ENCODE measurements around the gene CAPN12.

CAPN12 gene

DNA sequence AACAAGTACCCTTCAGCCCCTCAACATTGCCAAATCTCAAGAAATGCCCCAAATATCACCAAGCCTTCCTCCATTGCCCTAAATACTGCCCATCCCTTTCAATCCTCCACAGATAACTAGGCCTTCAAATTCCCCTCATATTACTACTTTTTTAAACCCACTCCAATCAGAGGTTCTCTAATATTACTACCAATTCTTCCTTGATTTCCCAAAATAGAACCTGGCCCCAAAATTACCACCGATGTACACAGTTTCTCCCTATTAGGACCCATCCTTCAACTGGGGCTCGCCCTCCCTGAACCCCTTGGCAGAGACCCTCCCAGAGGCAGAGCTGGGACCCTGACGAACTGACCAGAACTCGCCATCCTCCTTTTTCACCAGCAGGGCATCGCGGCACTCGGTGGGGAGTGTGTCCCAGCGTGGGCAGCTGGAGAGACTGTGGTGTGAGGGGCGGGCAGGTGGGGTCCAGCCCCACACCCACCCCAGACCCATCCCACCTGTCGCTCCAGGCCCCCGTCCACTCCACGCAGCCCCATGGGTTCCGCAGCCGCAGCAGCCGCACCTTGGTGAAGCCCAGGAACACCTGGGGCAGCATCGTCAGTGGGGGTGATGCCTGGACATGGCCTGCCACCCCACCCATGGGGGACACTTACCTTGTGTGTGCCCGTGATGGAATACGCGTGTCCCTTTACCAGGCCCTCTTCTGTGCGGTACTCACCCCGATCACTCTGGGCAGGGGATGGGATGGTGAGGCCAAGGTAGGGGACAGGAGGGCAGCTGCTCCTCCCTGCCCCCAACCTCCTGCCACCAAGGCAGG lies 6.1 kb downstream of the CAPN12 start:
- no peak for DNase-seq

DNA sequence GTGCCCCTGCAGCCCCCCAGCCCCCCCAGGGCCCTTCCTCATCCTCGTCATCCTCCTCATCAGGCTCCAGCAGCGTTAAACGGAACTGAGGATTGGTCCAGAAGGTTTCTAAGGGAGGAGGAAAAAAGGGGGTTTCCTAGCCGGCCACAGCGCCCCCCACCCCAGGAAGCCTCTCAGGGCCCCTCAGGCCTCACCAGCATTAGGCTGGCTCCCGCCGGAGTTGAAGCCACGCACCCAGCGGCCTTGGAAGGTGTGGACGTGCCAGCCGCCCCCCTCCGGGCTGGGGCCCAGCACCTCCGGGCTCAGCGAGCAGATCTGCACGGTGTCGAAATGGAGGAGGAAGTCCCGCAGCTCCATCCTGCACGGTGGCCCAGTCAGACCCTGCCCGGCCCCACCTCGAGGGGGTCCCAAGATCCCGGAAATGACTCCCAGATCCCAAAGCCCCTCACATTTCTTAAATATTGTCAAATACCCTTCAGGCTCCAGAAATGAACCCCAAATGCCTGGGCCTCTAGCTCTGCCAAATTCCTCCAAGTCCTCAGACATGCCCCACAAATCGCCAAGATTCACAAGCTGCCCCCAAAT lies 6.9 kb downstream of the CAPN12 start:
- no peak for DNase-seq

DNA sequence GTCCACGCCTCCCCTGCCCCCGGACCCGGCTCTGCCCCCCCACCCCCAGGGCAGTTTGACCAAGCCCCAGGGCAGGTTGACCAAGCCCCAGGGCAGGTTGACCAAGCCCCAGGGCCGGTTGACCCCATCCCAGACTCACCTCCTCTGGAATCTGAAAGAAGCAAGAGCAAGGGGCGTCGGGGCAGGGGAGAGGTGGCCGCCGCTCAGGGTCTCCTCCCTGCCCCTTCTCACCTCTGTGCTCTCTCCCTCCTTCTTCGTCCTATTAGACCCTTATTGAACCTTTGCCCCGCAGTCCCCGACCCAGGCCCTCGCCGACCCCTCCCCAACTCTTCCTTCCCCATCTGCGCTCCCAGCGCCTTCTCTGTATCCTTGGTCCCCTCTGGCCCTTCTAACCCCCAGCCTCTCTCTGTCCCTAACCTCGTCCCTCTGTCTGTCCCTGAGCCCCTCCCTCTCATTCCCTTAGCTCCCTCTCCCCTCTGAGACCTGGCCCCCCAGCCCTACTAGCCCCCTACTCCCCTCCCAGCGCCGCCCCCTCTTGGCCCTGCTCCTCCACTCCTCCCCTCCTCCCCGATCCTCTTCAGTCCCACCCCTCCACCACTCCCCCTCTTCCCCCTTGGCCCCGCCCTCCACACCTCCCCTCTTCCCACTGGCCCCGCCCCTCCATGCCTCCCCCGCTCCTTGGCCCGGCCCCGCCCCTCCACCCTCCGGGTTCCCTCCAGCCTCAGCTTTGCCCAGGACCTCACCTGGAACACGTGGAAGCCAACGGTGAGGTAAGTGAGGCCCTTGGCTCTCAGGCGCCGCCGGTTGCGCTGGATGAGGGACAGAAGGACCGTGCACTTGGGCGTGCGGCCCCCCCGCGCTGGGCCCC lies 7.6 kb downstream of the CAPN12 start:
- DNase-seq = peak in 1 of 2 experiments; percentile 42

DNA sequence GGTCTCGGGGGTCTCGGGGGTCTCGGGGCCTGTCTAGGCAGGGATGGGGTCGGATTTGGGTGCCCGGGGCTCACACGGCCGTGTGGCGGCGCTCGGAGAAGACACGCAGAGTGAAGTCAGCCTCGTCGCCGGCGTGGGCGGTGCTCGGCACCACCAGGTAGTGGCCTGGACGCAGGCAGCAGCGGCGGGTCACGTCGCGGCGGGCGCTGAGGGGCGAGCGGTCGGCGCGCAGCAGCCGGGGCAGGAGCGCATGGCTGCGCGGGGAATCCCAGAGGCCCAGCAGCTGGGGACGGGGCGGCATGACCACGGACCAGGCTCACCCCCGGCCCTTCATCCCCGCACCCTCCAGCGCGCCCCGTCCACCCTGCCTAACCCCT lies 8.2 kb downstream of the CAPN12 start:
- no peak for DNase-seq

DNA sequence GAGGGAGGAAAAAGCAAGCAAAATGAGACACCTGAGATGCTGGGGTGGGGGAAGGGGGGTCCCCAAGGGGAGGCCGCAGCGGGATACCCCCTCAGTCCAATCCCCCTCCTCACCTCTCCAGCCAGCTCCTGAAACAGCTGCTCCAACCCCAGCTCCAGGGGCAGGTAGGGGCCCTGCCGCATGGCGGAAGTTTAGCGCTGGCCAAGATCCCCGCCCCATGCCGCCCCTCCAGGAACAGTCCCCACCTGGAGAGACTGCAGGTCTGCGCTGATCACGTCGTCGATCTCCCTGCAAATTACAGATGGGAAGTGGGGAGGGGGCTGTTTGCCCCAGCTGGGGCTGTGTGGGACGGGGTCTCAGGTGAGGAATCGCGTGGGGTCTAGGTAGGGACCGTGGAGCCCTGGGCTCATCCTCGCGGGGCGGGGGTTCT lies 9.0 kb downstream of the CAPN12 start:
- no peak for DNase-seq

DNA sequence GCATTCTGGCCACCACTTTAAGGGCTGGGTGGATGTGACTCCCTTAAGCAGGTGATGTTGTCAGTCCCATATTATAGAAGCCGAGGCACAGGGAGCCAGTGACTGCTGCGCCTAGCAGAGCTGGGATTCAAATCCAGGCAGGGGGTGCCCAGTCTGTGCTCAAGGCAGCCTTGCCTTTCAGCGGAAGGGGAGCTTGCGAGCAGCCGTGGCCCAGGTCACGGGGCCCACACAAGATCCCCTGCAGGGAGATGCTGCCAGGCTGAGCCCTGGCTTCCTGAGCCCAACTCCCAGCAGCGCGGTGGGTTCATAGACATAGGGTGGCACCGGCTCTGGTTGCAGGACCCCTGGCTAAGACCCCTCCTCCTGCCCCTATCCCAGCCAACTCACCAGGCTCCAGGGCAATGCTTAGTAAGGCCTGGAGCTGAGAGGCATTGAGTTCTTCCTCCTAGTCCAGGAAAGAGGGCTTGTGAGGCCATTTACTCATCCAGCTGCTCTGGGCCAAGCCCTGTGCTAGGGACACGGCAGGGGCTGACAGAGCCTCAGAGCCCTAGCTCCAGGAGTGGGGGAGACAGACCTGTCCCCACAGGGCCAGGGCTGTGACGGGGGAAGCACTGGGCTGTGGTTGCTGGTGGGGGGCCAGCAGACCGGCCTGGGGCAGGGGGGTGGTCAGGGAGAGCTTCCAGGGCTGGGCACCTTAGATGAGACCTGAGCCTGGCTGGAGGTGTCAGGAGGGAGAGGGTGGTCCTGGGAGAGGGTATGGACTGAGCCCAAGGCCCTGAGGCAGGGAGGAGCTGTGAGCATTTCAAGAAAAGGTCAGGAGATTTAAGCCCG lies 9.6 kb downstream of the CAPN12 start:
- no peak for DNase-seq

DNA sequence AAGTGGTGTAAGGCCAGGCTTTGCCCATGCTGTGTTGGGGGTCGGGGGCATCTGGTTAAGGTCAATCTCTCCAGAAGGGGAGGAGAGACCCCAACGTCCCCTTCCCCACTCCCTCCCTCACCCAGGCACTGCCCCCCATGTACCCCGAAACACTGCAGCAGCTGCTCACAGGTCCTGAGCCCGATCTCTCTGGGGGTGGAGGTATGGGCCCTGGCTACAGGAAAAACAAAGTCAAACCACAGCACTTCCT lies 10.2 kb downstream of the CAPN12 start:
- DNase-seq = no peak

DNA sequence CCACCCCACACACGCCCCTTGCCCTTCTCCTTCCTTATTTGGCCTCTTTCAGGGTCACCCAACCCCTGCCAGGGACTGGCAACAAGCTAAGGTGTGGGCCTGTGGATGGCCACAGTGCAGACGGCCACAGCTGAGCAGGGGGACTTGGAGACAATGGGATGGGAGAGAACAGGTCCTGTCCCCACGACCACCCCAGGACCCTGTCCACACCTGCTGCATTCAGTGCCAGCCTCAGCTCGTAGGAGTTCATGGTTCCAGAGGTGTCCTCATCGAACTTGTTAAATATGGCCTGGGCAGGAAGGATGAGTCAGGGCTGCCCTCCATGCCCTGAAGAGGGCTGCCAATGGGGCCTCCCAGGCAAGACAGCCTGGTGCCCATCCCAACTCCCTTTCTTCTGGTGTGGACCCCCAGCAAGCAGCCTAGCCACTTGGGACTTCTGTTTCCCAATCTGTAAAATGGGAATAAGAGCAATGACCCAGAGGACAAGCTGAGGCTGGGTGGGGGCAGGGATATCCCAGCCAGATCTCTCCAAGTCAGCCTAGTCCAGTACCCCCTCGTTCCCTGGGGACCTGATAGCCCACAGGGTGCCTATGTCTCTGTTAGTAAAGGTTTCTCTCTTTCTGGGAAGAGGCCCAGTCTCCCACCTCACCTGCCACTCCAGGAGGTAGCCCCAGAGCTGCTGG lies 10.6 kb downstream of the CAPN12 start:
- DNase-seq = no peak

DNA sequence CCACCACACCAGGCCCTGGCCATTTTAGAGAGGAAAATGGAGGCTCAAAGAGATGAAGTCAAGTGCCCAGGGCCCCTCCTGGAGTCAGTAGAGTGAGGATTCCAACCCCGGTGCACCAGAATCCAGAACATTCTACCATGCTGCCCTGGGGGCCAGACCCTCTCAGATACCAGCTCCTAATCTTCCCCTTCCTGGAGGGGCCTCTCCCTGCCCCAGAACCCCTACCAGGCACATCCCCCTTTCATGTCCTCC lies 11.1 kb downstream of the CAPN12 start:
- DNase-seq = no peak

DNA sequence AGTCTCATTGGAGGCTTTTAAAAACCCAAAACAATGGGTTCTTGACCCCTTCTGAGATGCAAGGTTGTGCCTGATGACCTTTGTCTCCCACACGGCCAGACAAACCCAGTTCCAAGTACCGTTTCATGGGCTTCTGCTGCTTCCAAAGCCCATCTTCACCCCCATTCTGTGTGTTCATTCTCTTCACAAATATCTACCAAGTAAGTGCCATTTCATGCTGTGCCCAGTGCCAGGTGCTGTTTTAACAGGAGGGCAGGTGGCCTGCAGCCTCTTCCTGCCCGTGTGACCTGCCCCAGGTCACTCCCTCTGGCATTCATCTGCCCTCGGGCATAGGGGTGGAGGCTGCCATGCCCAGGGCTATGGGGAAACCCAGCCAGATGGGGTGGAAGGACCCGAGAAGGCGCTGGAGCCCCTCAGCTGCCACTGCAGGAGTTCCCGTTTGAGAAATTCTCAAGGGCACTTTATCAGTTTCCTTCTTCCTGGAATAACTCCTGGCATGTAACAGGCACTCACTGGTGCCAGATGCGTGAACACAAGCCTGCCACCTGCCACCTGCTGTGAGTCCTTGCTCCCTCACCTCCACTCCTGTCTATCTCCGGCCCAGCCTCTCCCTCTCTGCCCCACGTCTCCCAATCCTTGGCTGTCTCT lies 12.5 kb downstream of the CAPN12 start:
- no peak for DNase-seq

DNA sequence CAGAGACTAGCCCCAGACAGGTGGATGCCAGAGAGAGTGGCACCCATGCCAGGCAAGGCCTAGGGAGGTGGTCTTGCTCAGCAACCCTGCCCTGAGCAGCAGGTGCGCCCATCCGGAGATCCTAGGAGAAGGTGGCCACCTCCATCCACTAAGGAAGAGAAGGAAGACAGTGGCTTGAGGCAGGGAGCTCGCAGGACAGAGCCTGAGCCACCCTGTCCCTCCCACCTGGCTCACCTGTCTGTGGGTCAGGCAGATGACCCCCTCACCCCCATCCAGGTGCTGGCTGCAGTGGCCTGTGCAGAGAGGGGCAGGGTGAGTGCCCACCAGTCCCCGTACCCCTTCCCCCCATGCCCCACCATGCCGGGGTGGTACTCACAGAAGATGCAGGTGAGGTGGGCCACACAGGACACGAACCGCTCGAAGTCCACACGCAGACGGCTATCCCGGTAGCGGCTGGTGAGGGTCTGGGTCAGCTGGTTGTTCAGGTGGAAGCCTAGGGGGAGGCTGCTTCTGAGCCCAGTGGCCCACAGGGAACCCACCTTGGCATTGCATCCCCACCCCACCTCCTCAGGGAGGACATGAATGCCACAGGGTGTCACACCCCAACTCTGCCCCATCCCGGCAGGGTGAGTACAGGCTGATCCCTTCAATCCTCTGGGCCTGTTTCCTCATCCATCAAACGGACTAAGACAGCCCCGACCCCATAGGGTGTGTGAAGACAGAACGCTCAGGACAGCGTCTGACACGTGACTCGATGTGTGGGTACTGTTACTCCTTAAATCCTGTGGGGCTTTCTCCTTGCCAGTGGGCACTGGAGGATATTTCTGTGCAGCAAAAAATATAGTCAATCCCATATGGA lies 13.3 kb downstream of the CAPN12 start:
- DNase-seq = no peak

DNA sequence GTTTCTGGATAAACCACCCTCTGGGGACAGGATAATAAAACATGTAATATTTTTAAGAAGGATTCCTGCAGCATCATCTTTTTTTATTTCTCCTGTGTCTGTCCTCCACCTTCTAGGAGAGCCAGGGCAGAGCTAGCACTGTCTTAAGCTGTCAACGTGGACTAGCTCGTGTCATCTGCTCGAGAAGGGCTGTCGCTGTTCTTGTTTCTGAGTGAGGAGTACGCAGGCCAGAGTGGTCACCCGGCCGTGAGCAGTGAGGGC lies 13.9 kb downstream of the CAPN12 start:
- no peak for DNase-seq

DNA sequence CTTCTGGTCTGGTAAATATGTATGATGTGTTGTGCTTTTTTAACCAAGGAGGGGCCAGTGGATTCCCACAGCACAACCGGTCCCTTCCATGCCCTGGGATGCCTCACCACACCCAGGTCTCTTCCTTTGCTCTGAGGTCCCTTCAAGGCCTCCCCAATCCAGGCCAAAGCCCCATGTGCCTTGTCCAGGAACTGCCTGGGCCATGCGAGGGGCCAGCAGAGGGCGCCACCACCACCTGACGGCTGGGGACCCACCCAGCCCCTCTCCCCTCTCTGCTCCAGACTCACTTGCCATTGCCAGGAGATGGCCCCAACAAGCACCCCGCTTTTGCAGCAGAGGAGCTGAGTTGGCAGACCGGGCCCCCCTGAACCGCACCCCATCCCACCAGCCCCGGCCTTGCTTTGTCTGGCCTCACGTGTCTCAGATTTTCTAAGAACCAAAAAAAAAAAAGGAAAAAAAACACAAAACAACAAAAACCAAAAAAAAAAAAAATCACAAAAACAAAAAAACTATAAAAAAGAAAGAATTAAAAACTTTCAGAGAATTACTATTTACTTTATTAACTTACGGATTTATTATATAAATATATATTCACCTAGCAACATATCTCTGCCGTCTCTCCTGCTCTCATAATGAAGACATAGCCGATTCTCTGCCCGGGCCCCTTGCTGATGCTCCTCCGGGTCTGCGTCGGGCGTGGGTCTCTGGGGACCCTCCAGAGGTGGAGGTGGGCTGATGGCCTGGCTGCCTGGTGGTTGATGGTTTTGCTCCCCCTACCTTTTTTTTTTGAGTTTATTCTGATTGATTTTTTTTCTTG lies 14.4 kb downstream of the CAPN12 start:
- peak in 1 of 2 experiments; percentile 55 for DNase-seq

DNA sequence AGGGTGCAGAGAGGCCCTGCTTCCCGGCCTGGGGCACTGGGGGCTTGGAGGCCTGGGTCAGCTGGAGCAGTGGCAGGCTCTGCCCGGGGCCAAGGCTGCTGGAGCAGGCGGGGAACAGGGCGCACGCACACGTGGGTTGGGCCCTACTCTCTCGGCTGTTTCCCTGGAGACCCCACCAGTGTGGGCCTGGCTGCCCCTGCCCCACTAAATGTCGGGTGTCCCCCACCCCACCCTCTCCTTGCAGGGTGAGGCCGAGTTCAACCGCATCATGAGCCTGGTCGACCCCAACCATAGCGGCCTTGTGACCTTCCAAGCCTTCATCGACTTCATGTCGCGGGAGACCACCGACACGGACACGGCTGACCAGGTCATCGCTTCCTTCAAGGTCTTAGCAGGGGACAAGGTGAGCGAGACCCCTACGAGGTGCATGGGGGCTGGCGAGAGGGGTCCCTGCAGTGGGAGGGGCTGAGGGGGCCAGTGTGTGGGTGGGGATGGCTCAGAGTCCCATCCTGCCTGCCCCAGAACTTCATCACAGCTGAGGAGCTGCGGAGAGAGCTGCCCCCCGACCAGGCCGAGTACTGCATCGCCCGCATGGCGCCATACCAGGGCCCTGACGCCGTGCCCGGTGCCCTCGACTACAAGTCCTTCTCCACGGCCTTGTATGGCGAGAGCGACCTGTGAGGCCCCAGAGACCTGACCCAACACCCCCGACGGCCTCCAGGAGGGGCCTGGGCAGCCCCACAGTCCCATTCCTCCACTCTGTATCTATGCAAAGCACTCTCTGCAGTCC lies 15.3 kb downstream of the CAPN12 start:
- no peak for DNase-seq

DNA sequence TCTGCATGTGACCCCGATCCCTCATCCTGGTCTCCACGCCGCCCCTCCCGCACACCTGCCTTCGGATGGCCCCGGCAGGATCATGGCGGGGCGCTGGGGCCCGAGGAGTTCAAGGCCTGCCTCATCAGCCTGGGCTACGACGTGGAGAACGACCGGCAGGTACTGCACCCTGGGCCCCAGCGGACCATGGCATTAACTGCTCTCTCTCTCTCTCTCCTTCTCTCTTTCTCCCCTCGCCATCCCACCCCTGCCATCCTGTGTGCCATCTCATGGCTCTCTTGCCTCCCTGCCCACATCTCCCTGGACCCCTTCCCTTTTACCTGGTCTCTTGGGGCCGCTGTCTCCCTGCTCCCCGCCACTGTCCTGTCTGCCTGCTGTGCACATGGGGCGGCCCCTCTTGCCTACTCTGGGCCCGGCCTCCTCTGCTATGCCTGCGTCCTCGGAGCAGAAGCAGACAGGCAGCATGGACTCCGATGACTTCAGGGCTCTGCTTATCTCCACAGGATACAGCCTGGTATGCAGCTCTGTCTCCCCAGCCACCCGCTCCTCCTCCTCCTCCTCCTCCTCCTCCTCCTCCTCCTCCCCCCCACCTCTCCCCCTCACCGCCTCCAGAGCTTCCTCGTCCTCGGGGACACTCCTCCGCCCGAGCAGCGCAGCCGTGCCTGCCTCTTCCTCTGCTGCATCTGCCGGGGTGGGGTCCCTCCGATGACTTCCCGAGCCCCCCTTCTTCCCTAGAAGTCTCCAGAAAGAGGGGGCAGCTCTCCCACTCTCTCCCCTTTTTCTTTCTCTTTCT lies 16.2 kb downstream of the CAPN12 start:
- no peak for DNase-seq

DNA sequence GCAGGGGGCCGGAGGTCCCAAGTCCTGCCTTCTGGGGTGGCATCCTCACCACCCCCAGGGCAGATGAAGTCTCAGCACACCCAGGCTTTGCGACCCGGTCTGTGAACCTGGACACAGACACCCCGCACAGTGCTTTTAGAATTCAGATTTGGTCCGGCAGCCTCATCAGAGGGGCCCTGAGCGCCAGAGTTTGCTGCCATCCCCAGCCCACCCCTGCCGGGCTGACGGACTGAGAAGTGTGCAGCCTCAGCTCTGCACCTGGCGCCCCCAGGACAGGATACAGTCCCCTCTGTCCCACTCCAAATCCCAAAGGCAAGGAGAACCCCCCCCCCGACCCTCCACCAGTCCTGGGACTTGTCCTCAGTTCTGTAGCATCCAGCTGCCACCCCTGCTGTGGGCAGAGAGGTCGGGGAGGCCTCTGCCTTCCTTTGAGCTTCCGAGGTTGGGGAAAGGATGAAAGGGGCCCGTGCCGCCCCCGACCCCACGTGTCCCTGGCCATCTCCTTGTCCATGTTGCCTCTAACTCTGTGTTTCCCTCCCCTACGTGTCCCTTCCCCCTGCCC lies 16.9 kb downstream of the CAPN12 start:
- no peak for DNase-seq

DNA sequence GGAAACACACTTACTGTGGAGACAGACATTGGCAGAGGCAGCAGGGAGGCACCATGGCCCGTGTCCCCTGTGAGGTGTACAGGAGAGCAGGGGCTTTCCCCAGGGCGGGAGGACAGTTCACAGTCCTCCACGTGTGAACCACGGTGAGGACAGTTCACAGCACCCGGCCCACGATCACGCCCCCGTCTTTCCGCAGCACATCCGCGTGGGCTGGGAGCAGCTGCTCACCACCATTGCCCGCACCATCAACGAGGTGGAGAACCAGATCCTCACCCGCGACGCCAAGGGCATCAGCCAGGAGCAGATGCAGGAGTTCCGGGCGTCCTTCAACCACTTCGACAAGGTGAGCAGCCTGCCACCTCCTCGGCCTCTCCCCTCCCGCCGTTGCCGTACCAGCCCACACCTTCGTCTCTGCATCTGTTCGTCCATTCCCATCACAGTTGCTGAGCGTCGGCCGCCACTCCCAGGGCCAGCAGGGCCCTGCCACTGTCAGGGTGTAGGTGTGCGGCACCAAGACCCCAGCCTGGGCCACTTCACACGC lies 17.4 kb downstream of the CAPN12 start:
- no peak for DNase-seq

DNA sequence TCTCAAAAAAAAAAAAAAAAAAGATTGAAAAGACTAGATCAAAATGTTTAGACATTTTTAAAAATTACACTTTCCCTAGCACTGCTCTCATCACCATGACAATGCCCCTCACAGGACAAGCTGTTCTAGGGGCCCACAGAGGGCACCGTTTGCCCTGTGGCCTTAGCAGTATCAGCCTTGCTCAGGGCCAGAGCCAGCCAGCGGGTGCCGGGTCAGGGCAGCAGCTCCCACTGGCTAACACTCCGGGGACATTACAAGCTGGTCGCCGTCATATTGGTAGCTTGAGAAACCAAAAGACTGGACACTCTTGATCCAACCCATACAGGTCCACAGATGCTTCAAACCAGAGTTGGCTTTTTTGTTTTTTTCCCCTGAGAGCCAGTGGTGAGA lies 18.0 kb downstream of the CAPN12 start:
- no peak for DNase-seq
